Fibroblast of lung (primary cell): Measurements from ENCODE around the gene DUT.

Experiments used
- CTCF ChIP-seq, 2 donors: IDR thresholded peaks in 1 of 2; conservative IDR thresholded peaks in 1 of 2; 1 replicate in 1 of 2; 2 replicates in 1 of 2; pipeline ENCODE4 v1.5.1; 2011 to 2012; ENCODE audit warnings: low read length in 2 of 2, control low read depth in 1 of 2, inconsistent platforms in 1 of 2, low read depth in 1 of 2, mild to moderate bottlenecking in 1 of 2
- EZH2 ChIP-seq: IDR thresholded peaks from 2 replicates; pipeline ENCODE4 v1.5.1; 2012; ENCODE audit warnings: low read length, control low read depth, mild to moderate bottlenecking; ENCODE audit errors: missing control alignments

GRCh38 chr15:48297668-48298067 is 33.6 kb upstream of the DUT start:
- TF ChIP-seq CTCF (conservative IDR thresholded peaks at IDR 0.05 in 1 of 2, IDR thresholded peaks at IDR 0.05 in 1 of 2; ENCODE audit: low read depth in 1 of 2, low read length in 2 of 2) (no peak), EZH2 (no peak)
